Retinal pigment epithelial cell (primary cell): ENCODE results near the gene CRIP1.

ENCODE experiments used
- DNase-seq: peaks from one replicate; pipeline ENCODE4 v3.0.0-alpha.2; 2010; ENCODE audit warnings: low read depth
- H3K4me3 ChIP-seq: 2 replicates; pipeline ENCODE4 v1.5.1; 2011; ENCODE audit warnings: mild to moderate bottlenecking, low read length, control low read depth, moderate library complexity
- TF ChIP-seq, protein P1 (sequence below): conservative IDR thresholded peaks from 2 replicates; pipeline ENCODE4 v1.5.1; 2011; ENCODE audit warnings: low read depth, low read length, control low read depth, inconsistent platforms

Gene CRIP1

DNA sequence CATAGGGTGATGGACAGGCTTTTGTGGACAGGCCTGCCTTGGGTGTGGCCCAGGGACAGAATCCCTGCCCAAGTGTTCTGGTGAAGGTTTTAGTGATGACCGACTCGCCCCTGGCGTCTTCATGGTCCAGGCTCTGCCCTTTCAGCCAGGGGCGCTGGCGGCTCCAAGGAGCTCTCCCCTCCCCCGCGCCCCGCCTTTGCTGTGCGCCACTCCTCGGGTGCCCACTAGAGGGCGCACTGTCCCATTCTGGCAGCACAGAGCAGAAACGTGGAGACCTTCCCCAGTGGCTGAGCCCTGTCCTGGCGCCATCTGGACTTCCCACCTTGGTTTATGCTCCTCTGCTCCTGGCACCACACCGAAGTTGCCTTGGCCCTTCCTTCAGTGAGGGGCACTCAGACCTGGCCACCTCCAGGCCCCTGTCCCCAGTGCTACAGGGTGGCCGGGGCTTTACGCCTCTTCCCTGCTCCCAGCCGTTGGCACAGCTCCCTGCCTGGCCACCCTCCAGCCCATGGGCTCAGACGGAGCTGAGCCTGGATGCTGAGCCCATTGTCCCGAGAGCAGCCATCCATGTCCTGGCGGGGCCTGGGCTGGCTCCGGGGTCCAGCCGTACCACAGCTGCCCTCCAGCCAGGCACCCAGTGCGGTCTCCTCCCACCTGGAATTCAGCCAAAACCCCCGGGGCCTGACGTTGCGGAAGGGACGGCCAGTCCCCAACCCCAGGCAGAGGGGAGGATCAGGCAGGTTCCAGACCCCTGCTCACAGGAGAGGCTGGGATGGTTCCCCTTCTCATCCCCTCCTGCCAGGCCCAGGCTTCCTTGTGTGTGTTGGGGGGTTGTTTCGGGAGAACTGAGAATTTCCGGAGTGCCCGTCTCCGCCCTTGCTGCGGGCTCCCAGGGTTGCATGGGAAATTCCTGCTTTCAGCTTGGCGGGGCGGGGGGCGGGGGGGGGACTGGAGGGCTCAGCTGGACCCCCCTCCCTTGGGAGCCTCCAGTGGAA is 5.6 kb upstream of the CRIP1 start:
- H3K4me3 ChIP-seq, result peak overlapping the region; percentile 38
- DNase-seq, result peak; percentile 41
- TF ChIP-seq, protein P1, sequence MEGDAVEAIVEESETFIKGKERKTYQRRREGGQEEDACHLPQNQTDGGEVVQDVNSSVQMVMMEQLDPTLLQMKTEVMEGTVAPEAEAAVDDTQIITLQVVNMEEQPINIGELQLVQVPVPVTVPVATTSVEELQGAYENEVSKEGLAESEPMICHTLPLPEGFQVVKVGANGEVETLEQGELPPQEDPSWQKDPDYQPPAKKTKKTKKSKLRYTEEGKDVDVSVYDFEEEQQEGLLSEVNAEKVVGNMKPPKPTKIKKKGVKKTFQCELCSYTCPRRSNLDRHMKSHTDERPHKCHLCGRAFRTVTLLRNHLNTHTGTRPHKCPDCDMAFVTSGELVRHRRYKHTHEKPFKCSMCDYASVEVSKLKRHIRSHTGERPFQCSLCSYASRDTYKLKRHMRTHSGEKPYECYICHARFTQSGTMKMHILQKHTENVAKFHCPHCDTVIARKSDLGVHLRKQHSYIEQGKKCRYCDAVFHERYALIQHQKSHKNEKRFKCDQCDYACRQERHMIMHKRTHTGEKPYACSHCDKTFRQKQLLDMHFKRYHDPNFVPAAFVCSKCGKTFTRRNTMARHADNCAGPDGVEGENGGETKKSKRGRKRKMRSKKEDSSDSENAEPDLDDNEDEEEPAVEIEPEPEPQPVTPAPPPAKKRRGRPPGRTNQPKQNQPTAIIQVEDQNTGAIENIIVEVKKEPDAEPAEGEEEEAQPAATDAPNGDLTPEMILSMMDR, result peak; percentile 98

DNA sequence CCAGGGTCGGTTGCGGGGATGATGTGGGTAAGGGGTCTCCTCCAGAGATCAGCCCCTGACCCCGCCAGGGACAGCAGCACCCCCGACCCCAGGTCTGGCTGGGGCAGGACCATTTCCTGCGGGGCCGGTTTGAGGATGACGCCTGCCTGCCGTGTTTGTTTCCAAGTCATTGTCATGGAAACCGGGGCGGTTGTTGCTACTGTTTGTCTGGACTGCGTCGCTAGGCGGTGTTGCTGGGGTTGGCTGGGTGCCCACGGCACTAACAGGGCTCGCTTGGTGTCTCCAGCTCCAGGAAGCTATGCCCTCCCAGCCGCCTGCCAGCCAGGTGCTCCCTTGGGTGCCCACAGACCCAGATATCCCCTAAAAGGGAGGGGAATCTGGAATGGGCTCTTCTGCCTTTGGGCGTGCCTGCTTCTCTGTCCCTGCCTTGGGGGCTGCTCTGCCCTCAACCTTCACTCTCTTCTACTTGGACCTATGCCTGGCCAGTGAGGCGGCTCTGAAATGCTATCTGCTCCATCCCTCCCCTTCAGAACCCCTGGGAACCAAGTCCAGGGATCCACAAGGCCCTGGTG is 4.7 kb upstream of the CRIP1 start:
- TF ChIP-seq, protein P1, result peak; percentile 23
- H3K4me3 ChIP-seq, result peak overlapping the region; percentile 38
- DNase-seq, result peak; percentile 91

DNA sequence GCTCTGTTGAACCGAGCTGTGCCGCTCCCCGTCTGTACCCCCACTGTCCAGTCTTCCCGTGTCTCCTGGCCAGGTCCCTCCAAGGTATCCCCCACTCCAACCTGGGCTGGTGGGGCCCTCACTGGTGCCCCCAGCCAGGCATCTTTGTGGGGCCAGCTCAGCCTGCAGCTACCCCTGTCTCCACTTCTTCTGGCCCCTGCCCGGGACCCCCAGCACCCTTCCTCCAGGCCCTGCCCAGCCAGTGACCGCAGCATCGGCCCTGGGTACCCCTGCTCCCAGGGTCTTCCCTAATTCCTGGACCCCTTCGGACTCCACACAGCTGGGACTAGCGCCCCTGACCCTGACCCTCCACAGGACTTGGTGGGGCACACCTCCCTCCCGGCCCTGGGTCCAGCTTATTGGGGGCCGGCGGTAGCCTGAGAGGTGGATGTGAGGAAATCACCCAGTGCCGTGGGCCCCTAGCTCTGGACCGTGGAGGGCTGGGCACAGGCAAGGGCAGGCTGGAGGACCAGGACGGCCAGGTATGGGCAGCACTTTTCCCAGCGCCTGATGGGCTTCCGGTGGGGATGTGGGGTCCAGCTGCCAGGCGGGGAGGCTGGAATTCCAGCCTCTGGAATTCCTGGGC is 4.1 kb upstream of the CRIP1 start:
- DNase-seq, result no peak
- TF ChIP-seq, protein P1, result no peak
- no peak overlapping the region for H3K4me3 ChIP-seq

DNA sequence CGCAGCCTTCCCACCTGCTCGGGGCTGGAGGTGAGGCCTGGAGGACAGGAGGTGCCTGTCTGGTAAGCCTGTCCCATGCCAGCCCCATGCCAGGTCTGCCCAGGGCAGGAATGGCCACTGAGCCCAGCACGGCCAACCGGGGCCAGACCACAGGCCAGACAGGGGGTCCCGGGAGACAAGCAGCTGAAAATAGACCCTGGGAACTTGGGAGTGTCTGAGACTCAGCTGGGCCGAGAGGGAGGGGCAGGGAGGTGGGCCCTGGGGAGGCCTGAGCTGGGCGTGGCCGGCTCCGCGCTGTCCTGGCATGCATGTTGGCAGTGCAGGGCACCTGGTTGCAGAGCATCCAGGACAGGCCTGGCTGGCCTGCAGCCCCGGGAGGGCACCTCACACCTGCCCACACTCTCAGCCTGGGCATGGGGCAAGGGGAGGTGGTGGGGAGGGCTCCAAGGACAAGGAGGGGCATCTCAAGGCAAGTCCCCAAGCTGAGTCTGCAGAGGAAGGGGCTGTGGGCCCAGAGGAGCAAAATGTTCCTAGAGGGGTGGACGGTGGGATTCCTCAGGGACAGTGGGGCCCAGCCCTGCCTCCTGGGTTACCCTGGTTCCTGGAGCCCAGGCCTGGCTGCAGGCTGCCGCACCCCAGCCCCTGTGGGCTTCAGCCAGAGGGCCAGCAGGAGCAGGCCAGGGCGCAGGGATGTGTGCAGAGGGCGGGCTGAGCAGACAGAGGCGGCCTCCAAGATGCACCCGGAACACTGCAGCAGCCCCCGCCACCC is 3.2 kb upstream of the CRIP1 start:
- DNase-seq, result no peak
- TF ChIP-seq, protein P1, result no peak
- H3K4me3 ChIP-seq, result no peak overlapping the region

DNA sequence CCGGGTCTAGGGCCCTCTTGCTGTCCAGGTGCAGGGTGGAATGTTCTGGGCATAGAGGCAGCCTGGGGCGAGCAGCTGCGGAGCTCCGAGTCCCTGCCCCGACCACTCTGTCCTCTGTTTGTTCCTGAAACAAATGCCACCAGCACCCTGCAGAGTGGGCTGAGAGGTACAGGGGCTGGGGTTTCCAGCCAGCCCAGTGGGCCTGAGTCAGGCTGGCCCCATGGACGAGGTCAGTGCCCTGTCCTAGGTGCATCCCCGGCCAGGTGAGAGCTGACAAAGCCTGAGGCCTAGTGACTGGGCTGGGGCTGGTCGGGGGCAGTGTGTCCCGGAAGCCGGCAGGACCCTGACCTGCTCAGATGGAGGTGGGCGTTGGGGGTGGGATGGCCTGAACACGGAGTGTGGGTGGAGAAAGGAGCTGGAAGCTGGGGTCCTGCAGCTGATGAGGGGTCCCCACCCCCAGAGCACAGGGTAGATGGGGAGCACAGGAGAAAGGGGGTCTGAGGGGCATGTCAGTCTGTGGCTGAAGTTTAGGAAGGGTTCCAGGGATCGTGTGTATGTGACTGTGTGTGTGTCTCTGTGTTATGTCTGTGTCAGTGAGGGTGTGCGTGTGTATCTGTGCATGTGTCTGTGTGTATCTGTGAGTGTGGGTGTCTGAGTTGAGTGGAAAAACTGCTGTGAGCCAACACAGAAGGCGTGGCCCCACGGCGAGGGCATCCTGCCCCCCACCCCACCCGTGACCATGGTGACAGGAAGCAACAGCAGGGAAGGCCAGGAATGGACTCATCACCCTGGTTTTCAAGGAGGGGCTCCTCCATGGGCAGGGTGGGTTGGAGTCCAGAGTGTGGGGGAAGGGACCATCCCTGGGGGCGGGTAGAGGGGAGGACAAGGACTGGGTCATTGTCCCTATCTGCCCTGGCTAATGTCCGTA is 2.4 kb upstream of the CRIP1 start:
- H3K4me3 ChIP-seq, result no peak overlapping the region
- DNase-seq, result no peak
- TF ChIP-seq, protein P1, result no peak

DNA sequence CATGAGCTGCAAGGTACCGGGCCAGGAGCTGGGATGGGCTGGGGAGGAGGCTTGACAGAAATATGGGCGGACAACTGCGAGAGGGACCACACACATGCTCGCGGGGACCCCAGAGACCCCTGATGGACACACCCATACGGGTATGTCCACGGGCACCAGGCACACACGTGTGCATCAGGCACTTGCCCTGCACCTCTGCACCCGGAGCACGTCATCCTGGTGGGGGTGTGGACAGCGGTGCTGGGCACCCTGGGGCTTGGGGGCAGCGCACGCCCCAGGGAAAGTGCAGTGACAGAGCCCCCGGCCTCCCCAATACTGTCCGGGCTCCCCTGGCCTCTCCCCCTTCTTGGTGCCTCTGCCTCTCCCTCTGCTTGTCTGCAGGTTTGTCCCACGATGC is 1.7 kb upstream of the CRIP1 start:
- TF ChIP-seq, protein P1, result no peak
- no peak overlapping the region for H3K4me3 ChIP-seq
- DNase-seq, result no peak
